C4-2B (cell line): ENCODE measurements around the gene MS4A12.

ENCODE experiments used
- ZFX ChIP-seq: fragments of 450-650 bp; IDR thresholded peaks from 2 replicates; pipeline ENCODE4 v1.6.1; 2017
- TF ChIP-seq, protein P1 (sequence below): fragments of 450-650 bp; conservative IDR thresholded peaks from 2 replicates; pipeline ENCODE4 v1.5.1; 2017; ENCODE audit warnings: mild to moderate bottlenecking

DNA sequence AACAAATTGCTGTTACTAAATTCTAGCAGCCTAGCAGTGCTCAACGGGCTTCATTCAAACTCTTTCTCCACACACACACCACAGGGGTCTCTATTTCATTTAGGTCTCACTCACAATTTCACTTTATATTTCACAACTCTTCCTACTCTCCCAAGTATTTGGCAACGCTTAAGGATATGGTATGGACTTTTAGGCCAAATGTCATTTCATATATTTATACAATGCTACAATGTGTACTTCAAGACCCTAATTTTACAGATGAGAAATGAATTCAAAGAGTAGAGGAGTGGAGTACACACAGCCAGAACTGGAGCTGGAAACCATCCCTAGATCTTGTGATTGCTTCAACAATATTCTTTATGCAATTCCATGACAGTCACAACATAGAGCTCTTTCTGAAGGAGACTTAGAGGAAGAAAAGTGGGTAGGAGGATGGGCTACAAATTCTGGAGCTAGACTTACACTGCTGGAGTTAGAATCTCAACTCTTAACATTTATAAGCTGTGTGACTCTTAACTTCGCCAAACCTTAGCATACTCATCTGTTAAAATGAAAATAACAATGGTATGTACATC, 20.2 kb downstream of the MS4A12 start:
- TF ChIP-seq, protein P1, sequence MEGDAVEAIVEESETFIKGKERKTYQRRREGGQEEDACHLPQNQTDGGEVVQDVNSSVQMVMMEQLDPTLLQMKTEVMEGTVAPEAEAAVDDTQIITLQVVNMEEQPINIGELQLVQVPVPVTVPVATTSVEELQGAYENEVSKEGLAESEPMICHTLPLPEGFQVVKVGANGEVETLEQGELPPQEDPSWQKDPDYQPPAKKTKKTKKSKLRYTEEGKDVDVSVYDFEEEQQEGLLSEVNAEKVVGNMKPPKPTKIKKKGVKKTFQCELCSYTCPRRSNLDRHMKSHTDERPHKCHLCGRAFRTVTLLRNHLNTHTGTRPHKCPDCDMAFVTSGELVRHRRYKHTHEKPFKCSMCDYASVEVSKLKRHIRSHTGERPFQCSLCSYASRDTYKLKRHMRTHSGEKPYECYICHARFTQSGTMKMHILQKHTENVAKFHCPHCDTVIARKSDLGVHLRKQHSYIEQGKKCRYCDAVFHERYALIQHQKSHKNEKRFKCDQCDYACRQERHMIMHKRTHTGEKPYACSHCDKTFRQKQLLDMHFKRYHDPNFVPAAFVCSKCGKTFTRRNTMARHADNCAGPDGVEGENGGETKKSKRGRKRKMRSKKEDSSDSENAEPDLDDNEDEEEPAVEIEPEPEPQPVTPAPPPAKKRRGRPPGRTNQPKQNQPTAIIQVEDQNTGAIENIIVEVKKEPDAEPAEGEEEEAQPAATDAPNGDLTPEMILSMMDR: no peak
- TF ChIP-seq ZFX: no peak
